OCI-LY3 (cell line): ENCODE results near the gene RBM33.

Experiments
- EZH2phosphoT487 ChIP-seq: fragments of 200-600 bp; shearing (Covaris generic); IDR thresholded peaks from 2 replicates; pipeline ENCODE4 v1.6.1; 2018; ENCODE audit warnings: antibody characterized with exemption, mixed run types, low read depth
- TF ChIP-seq, protein P1 (sequence below): fragments of 200-600, 300-600 bp; sonication (generic); IDR thresholded peaks from 2 replicates; pipeline ENCODE4 v1.5.1; 2014; ENCODE audit warnings: antibody characterized with exemption, low read length, low read depth

DNA sequence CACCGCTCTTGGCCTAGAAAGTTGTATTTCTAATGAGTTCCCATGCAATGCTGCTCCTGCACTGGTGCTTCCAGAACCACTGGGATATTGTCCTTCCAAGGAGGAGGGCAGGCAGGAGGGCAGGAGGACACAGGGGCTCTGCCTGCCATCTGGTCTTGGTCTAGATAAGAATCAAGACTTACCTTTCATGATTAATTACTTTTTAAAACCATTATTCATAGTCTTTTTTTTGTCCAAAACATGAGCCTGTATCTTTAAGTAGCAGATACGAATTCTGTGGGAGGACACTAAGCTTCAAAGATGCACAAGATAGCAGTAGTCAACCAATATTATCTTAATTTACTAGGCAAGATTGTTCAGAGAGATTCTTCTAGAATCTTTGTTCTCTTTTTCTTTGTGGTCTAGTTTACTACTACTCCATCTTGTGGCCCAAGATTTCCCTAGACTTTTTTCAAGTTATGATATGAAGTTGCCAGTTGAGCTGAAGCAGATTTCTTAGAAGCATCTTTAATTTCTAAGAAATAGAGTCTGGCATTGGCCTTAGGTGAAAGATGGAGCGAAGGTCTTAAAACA lies 57.6 kb downstream of the RBM33 start:
- TF ChIP-seq, protein P1, sequence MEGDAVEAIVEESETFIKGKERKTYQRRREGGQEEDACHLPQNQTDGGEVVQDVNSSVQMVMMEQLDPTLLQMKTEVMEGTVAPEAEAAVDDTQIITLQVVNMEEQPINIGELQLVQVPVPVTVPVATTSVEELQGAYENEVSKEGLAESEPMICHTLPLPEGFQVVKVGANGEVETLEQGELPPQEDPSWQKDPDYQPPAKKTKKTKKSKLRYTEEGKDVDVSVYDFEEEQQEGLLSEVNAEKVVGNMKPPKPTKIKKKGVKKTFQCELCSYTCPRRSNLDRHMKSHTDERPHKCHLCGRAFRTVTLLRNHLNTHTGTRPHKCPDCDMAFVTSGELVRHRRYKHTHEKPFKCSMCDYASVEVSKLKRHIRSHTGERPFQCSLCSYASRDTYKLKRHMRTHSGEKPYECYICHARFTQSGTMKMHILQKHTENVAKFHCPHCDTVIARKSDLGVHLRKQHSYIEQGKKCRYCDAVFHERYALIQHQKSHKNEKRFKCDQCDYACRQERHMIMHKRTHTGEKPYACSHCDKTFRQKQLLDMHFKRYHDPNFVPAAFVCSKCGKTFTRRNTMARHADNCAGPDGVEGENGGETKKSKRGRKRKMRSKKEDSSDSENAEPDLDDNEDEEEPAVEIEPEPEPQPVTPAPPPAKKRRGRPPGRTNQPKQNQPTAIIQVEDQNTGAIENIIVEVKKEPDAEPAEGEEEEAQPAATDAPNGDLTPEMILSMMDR, result no peak
- TF ChIP-seq EZH2phosphoT487, result no peak
